SJSA1 (cell line): ENCODE results near the gene MTM1. TPM values are rescaled to one million over a fixed set of nuclear protein-coding genes. Genes with fewer than 3 reads are reported as not detected.

Experiments used
- DNase-seq, 2 experiments: peaks; one replicate each; pipeline ENCODE4 v3.0.0-alpha.2; 2015 to 2020; ENCODE audit warnings: low spot score in 2 of 2, low read depth in 1 of 2
- H3K27ac ChIP-seq: fragments of 250-450 bp; sonication (Bioruptor Pico); 2 replicates; pipeline ENCODE4 v1.5.1; 2020; ENCODE audit warnings: mild to moderate bottlenecking, moderate library complexity
- H3K27me3 ChIP-seq: fragments of 250-450 bp; sonication (Bioruptor Pico); replicated peaks from 2 replicates; pipeline ENCODE4 v1.5.1; 2020; ENCODE audit warnings: mild to moderate bottlenecking, moderate library complexity
- H3K36me3 ChIP-seq: fragments of 250-450 bp; sonication (Bioruptor Pico); 2 replicates; pipeline ENCODE4 v1.5.1; 2020; ENCODE audit warnings: mild to moderate bottlenecking
- H3K4me1 ChIP-seq: fragments of 250-450 bp; sonication (Bioruptor Pico); replicated peaks from 2 replicates; pipeline ENCODE4 v1.6.1; 2021; ENCODE audit warnings: mild to moderate bottlenecking
- H3K4me3 ChIP-seq: fragments of 250-450 bp; sonication (Bioruptor Pico); 2 replicates; pipeline ENCODE4 v1.5.1; 2020; ENCODE audit warnings: mild to moderate bottlenecking
- H3K9me3 ChIP-seq: fragments of 250-450 bp; sonication (Bioruptor Pico); replicated peaks from 2 replicates; pipeline ENCODE4 v1.5.1; 2020; ENCODE audit warnings: mild to moderate bottlenecking
- total RNA-seq: library from RNA; depleted of rRNA; stranded (reverse); fragments of >200 nt; shearing (Covaris generic); gene quantifications from 2 replicates; pipeline ENCODE4 v1.2.3, GENCODE V29; 2014

The MTM1 gene
- total RNA-seq, 1 experiment from 2014 or later, result 12.8 TPM

DNA sequence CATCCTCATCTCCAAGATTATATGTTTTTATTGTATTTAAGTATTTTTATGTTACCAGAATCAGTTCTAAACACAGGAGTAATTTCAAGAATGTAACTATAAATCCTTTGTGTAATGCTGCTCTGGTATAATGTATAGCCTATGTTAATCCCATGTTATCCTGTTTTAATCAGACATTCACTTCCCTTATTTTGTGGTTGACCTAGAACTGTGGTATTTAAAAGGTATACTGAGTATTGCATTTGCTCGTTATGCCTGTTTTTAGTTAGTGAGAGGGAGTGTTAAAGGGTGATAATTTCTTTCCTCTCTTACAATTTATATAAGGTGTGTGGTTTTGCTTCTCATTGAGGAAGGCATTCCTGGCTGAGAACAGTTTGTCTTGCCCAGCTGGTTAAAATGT, 26.2 kb downstream of the MTM1 start:
- Histone ChIP-seq H3K4me3 (no peak overlapping the region), H3K27me3 (no peaks in the 10 kb centered on the region)

DNA sequence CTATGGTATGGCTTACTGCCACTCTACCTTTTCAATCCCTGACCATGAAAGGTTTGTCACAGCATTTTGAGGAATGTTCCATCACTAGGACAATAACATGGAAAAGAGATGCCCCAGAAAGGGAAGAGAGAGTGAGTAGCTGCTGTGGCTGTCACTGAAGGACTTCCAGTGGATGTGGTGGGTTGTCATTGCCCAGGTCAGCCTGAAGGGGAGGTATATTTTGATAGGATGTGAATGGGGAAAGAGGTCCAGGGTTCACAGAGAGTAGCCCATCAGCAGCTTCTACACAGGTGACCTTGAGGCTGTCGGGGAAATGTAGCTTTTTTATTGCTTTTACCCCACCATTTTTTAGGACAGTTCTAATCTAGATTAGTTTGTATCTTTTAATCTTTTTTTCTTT, 30.8 kb downstream of the MTM1 start:
- Histone ChIP-seq H3K27me3 (no peaks in the 10 kb centered on the region), H3K36me3 (no peaks in the 10 kb centered on the region), H3K4me3 (no peak overlapping the region), H3K4me1 (no peaks in the 10 kb centered on the region), H3K9me3 (no peaks in the 10 kb centered on the region), H3K27ac (no peak overlapping the region)
- no peak for DNase-seq

More for the DNA sequence above, 26.2 kb downstream of the MTM1 start:
- no peaks in the 10 kb centered on the region for H3K9me3 ChIP-seq
- DNase-seq, result no peak
- no peaks in the 10 kb centered on the region for H3K4me1 ChIP-seq
- H3K36me3 ChIP-seq, result no peaks in the 10 kb centered on the region
- H3K27ac ChIP-seq, result no peak overlapping the region

DNA sequence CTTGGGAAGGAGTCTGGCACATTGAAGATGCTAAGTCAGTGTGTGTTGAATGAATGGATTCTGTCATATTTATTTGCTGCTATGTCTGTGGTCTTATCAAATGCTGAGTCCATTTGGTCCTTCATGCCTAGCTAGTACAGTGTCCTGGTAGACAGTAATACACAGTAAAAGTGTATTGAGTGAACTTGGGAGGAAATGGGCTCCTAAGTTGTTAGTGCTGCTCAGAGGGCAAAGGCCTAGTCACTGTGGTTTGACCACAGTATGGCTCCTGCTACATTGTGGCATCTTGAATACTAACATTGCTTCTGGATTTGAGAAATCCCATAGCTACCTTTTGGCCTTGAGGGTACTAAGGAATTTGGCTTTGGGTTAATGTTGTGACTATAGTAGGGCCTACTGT, 33.9 kb downstream of the MTM1 start:
- no peaks in the 10 kb centered on the region for H3K9me3 ChIP-seq
- H3K27ac ChIP-seq, result no peak overlapping the region
- H3K27me3 ChIP-seq, result no peaks in the 10 kb centered on the region
- no peak for DNase-seq
- H3K4me1 ChIP-seq, result no peaks in the 10 kb centered on the region
- H3K4me3 ChIP-seq, result no peak overlapping the region
- H3K36me3 ChIP-seq, result no peaks in the 10 kb centered on the region

DNA sequence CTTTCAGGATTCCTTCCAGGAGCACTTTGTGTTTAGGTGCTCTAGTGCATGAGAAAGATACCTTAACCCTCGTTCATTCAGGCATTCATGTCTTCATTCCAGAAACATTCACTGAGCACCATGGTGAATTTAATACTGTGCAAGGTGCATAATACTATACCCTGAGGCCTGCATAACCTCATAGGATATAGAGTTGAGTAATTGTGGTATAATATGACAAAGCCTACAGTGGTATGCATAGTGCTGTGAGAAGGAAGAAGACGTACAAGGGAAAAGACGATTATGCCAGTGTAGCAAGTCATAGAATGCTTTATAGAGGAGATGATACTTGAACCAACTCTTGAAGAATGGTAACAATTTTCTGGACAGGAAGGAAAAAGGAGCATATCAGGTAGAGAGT, 34.3 kb downstream of the MTM1 start:
- Histone ChIP-seq H3K27me3 (no peaks in the 10 kb centered on the region), H3K27ac (no peak overlapping the region), H3K9me3 (no peaks in the 10 kb centered on the region), H3K36me3 (no peaks in the 10 kb centered on the region), H3K4me1 (no peaks in the 10 kb centered on the region), H3K4me3 (no peak overlapping the region)
- no peak for DNase-seq

DNA sequence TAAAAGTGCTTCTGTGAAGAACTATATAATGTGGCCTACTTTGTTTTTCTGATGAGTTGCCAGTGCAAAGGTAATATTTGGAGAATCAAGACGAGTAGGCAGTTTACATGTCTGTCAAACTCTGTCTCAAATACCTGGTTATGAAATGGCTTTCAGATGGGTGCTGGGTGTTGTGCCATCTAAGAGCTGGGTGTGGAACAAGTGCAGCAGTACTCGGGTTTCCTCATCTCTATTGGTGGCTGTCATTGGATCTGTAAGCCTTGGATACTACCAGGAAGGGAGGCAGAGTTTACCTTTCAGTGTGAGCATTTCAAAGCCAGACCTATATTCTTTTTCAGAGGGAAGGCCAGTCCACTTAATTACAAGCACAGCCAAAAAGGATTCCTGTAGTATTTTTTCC, 37.2 kb downstream of the MTM1 start:
- no peak overlapping the region for H3K4me3 ChIP-seq
- H3K4me1 ChIP-seq, result no peaks in the 10 kb centered on the region
- DNase-seq, result no peak
- H3K9me3 ChIP-seq, result no peaks in the 10 kb centered on the region
- H3K27me3 ChIP-seq, result no peaks in the 10 kb centered on the region
- H3K36me3 ChIP-seq, result no peaks in the 10 kb centered on the region
- H3K27ac ChIP-seq, result no peak overlapping the region

DNA sequence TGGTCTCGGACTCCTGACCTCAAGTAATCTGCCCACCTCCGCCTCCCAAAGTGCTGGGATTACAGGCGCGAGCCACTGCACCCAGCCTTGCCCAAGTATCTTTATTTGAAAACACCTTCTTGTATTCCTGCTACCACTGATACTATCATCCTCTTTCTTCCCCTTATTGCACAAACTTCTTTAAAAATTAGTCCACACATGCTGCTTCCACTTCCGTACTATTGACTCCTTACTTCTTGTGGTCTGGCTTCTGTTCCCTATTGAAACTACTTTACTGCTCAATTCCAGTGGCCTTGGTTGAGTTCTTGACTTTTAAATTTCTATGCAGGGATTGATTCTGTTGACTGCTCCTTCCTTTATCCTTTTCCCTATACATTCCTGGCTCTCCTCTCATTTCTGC, 38.8 kb downstream of the MTM1 start:
- no peak overlapping the region for H3K27ac ChIP-seq
- no peaks in the 10 kb centered on the region for H3K36me3 ChIP-seq
- H3K4me3 ChIP-seq, result no peak overlapping the region
- no peaks in the 10 kb centered on the region for H3K27me3 ChIP-seq
- no peak for DNase-seq
- H3K4me1 ChIP-seq, result no peaks in the 10 kb centered on the region
- H3K9me3 ChIP-seq, result no peaks in the 10 kb centered on the region

DNA sequence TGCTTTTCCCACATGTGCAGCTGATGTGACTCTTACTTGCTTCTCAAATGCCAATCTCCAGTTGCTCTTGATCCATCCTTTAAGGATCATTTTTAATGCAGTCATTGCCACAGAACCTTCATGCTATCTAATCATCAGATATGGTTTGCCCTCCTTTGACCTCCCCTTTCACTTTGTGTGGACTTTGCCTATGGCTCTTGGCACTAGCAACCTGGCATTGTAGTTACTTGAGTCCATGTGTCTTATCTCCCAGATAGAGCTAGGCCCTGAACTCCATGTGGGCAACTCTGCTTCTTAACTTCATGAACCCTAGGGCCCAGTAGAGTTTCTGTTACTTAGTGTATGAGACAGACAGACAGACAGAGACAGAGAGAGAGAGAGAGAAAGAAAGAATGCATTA, 41.6 kb downstream of the MTM1 start:
- Histone ChIP-seq H3K4me1 (no peaks in the 10 kb centered on the region), H3K9me3 (no peaks in the 10 kb centered on the region), H3K27ac (no peak overlapping the region), H3K4me3 (no peak overlapping the region), H3K36me3 (no peaks in the 10 kb centered on the region), H3K27me3 (no peaks in the 10 kb centered on the region)
- DNase-seq, result no peak

DNA sequence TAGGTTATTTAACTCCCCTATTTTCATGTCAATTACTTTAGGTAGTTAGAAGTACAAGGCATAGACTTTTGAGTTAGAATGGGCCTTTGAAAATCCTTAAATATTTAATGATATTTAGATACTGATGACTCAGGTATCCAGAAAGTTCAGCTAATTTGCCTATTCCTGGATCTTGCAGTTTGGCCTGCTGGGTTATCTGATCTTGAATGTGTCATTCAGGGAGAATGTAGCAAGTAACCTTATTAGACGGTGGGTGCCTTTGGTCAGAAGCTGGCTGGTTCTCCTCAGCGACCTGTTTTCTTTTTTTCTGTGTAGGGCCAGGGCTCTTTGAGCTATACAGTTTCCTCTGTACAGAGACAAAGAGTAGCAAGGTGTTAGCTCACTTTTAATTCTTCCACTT, 42.0 kb downstream of the MTM1 start:
- H3K27me3 ChIP-seq, result no peaks in the 10 kb centered on the region
- H3K4me1 ChIP-seq, result no peaks in the 10 kb centered on the region
- H3K9me3 ChIP-seq, result no peaks in the 10 kb centered on the region
- no peaks in the 10 kb centered on the region for H3K36me3 ChIP-seq
- no peak overlapping the region for H3K27ac ChIP-seq
- H3K4me3 ChIP-seq, result no peak overlapping the region
- no peak for DNase-seq

DNA sequence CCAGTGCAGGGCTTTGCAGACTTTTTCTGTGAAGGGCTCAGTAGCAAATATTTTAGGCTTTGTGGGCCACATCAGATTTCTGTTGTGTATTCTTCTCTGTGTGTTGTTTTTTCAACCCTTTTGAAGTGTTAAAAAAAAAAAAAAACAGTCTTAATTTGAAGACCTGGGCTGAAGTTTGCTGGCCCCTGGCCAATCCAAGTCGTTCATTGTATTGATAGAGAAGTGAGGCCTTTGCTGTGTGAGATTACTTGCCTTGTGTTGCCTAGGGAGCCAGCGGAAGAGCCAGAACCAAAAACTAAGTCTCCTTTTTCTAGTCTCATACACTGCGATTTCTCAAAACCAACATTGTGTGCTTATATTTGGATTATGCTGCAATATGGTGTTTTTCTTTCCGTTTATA, 46.9 kb downstream of the MTM1 start:
- no peaks in the 10 kb centered on the region for H3K4me1 ChIP-seq
- no peak for DNase-seq
- no peak overlapping the region for H3K4me3 ChIP-seq
- no peaks in the 10 kb centered on the region for H3K27me3 ChIP-seq
- no peak overlapping the region for H3K27ac ChIP-seq
- no peaks in the 10 kb centered on the region for H3K9me3 ChIP-seq
- no peaks in the 10 kb centered on the region for H3K36me3 ChIP-seq

DNA sequence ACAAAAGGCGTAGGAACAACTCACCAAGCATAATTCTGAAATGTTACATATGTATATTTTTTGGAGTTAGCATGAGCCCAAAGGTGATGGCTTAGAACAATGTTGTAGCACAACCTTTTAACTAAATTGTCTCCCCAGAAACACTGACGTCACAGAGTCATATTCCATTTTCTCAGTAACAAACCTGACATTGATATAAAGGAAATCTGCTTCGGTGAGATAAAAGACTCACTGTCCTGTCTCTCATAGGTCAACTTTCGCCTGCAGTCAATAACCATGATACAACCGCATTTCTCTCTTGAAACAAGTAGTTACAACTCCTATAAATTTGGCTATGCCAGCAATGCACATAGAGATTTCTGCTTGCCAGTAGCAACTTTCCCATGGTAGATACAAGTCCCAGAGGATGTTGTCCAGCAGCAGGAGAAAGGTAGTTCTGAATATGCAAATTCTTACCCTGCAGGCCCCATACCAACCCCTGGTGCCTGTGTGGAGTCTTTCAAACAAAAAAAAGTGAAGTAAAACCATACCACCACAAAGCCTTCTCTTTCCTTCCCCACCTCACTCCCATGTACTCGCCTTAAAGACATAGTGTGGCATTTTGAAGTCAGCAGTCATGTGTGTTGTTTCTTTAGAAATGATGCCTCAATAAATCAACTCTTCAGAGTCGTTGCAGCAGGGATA, 47.9 kb downstream of the MTM1 start:
- no peaks in the 10 kb centered on the region for H3K9me3 ChIP-seq
- no peak overlapping the region for H3K4me3 ChIP-seq
- no peaks in the 10 kb centered on the region for H3K27me3 ChIP-seq
- H3K27ac ChIP-seq, result no peak overlapping the region
- no peak for DNase-seq
- no peaks in the 10 kb centered on the region for H3K4me1 ChIP-seq
- H3K36me3 ChIP-seq, result no peaks in the 10 kb centered on the region

DNA sequence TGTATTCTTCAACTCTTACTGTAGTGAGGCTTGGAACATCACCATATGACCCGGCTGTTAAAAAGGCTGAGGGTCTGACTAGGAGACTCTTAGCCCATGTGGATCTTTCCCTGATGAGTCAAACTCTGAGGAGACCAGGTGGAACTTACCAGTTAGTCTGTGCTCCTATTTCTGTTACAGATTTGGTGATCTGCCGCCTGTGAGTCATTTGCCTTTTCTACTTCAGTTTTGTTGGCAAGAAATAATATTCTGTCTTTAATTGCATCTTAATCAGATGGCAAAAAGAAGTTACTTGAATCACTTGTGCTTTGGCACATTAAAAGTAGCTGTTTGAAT, 48.4 kb downstream of the MTM1 start:
- H3K4me3 ChIP-seq, result no peak overlapping the region
- no peak overlapping the region for H3K27ac ChIP-seq
- no peaks in the 10 kb centered on the region for H3K9me3 ChIP-seq
- no peaks in the 10 kb centered on the region for H3K36me3 ChIP-seq
- no peaks in the 10 kb centered on the region for H3K27me3 ChIP-seq
- DNase-seq, result no peak
- H3K4me1 ChIP-seq, result no peaks in the 10 kb centered on the region

DNA sequence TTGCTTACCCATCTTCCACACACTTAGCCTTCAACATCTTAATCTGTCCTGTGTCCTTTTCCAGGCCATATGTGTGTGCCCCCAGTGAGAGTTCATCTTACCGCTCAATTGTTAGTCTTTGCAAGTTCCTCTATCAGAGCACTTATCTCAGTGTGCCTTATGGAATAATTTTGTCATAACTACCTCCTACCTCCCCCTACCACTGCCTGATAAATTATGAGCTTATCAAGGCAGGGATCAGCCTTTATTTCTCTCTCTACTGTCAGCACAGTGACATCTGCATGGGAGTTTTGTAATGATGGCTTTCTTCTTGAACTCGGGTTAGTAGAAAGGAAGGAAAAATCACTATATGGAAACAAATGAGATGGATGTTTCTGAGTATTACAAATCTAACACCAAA, 53.2 kb downstream of the MTM1 start:
- no peak overlapping the region for H3K27ac ChIP-seq
- no peaks in the 10 kb centered on the region for H3K36me3 ChIP-seq
- no peak for DNase-seq
- no peak overlapping the region for H3K4me3 ChIP-seq
- H3K4me1 ChIP-seq, result no peaks in the 10 kb centered on the region
- no peaks in the 10 kb centered on the region for H3K9me3 ChIP-seq
- H3K27me3 ChIP-seq, result no peaks in the 10 kb centered on the region

DNA sequence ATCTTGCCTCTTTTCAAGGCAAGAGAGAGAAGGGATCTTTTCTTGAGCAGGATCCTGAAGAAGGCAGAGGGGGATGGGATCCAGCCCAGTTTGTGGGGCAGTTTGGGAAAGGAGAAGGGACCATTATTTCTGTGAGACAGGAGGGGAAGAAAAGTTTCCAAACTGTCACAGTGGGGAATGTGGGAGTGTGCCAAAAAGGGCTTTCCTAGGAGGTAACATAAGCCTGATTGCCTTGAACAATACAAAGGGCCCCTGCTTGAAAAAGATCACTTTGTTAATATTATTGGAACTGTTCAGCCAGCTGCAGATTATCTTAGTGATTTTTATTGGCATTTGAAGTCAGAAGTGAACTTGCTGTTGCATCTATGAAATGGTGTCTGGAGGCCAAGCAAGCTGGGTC, 55.2 kb downstream of the MTM1 start:
- Histone ChIP-seq H3K27me3 (no peaks in the 10 kb centered on the region), H3K4me3 (no peak overlapping the region)

DNA sequence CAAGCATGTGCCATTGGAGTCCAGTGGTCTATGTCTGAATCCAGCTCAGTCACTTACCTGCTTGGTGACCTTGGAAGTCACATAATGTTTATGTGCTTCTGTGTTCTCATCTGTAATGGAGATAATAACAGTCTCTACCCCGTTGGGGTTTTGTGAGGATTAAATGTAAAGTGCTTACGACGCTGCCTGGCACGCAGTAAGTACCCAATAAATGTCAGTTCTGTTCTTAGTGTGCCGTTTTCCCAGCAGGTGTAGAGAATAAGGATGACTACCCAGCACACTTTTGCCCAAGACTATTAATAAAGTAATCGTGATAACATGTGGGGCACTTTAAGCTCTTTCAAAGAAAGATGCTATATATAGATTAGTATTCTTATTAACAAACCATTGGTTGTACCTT, 56.7 kb downstream of the MTM1 start:
- Histone ChIP-seq H3K9me3 (no peaks in the 10 kb centered on the region), H3K27me3 (no peaks in the 10 kb centered on the region), H3K4me1 (no peaks in the 10 kb centered on the region), H3K27ac (no peak overlapping the region), H3K36me3 (no peaks in the 10 kb centered on the region), H3K4me3 (no peak overlapping the region)
- DNase-seq, result no peak

More for the DNA sequence above, 55.2 kb downstream of the MTM1 start:
- Histone ChIP-seq H3K27ac (no peak overlapping the region), H3K9me3 (no peaks in the 10 kb centered on the region), H3K4me1 (no peaks in the 10 kb centered on the region), H3K36me3 (no peaks in the 10 kb centered on the region)
- no peak for DNase-seq

DNA sequence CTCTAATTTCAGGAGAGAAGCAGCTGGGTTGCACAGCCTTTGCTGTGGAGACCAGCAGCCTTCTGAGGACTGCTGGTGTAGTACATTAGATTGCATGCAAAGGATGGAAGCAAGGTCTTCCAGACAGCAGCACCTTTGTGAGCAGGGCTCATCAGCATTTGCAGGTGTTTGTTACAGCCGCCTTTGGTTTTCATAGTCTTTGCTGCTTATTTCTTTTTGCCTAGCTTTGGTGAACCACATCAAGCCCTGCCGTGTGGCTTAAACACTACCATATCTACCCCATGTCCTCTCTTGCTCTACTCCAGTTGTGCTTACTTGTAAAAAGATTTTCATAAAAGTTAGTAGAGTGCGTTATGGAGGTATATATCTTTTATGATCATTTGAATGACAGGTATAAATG, 57.5 kb downstream of the MTM1 start:
- no peak for DNase-seq
- H3K4me1 ChIP-seq, result peaks cover 3% of the 10 kb centered on the region
- no peak overlapping the region for H3K27ac ChIP-seq
- no peaks in the 10 kb centered on the region for H3K9me3 ChIP-seq
- no peak overlapping the region for H3K4me3 ChIP-seq
- no peaks in the 10 kb centered on the region for H3K27me3 ChIP-seq
- H3K36me3 ChIP-seq, result no peaks in the 10 kb centered on the region
